Gastrocnemius medialis (tissue), 4 donors: ENCODE data around the gene ZNF57.

Experiments used
- POLR2A ChIP-seq, 2 donors: fragments of 450-650 bp; IDR thresholded peaks; one replicate each; pipeline ENCODE4 v1.6.1; 2017; ENCODE audit warnings: antibody characterized with exemption in 2 of 2, mild to moderate bottlenecking in 2 of 2, moderate library complexity in 2 of 2
- TF ChIP-seq, protein P1 (sequence below), 5 experiments: fragments of 450-650 bp in 3 of 5; fragments of 200-600 bp in 2 of 5; sonication (generic) in 2 of 5; IDR thresholded peaks in 4 of 5; conservative IDR thresholded peaks in 1 of 5; 1 replicate in 4 of 5; 2 replicates in 1 of 5; pipeline ENCODE4 v1.5.1; 2016 to 2019; ENCODE audit warnings: antibody characterized with exemption in 5 of 5, mild to moderate bottlenecking in 3 of 5, moderate library complexity in 3 of 5

DNA sequence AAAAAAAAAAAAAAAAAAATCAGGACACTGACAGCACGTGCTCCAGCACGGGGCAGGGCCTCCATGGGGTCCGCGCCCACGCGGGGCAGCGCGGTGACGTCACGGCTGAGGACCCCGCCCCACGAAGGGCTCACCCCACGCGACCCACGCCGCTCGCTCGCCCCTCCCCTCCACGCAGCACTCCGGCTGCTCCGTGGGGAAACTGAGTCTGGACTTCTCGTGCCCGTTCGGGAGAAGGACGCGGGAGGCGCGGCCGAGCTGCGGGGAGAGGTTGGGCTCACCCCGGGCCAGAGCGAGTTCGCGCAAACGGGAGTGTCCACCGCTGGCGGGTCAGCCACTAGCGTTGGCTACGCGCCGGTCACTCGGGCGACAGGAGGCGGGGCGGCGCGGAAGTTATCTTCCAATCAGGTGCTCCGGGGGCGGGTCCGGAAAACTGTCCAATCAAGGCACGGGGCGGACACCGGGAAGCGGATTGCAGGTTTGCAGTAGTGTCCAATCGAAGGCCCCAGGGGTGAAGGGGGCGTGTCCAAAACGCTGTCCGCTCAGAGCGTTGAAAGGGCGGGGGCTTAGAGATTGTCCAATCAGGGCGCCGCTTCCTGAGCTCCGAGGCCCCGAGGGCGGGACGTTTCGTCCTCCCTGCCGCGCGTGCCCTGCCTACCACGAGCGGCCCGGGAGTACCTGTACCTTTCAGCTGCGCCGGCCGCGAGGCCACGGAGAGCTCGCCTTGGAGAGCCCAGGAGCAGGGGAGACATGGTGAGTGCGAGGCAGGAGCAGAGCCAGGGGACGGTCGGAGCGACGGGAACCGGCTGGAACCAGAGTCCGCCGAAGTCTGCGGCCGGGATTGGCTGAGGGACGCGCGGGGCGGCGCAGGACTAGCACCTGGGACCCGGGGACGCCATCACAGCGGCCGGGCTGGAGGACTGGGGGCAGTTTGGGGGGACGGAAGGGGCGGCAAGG lies at the start of gene ZNF57:
- TF ChIP-seq, protein P1, sequence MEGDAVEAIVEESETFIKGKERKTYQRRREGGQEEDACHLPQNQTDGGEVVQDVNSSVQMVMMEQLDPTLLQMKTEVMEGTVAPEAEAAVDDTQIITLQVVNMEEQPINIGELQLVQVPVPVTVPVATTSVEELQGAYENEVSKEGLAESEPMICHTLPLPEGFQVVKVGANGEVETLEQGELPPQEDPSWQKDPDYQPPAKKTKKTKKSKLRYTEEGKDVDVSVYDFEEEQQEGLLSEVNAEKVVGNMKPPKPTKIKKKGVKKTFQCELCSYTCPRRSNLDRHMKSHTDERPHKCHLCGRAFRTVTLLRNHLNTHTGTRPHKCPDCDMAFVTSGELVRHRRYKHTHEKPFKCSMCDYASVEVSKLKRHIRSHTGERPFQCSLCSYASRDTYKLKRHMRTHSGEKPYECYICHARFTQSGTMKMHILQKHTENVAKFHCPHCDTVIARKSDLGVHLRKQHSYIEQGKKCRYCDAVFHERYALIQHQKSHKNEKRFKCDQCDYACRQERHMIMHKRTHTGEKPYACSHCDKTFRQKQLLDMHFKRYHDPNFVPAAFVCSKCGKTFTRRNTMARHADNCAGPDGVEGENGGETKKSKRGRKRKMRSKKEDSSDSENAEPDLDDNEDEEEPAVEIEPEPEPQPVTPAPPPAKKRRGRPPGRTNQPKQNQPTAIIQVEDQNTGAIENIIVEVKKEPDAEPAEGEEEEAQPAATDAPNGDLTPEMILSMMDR (IDR thresholded peaks at IDR 0.05 in 4 of 5, conservative IDR thresholded peaks at IDR 0.05 in 1 of 5) = no peak
- TF ChIP-seq POLR2A (IDR thresholded peaks at IDR 0.05) = peak; percentile 42 to 52
